Psoas muscle (tissue), 8 donors: Measurements from ENCODE around the gene S100A6. TPM values are rescaled to one million over a fixed set of nuclear protein-coding genes. Genes with fewer than 3 reads are reported as not detected.
A peak's percentile ranks its signal among the peaks of the same experiment; 100 is the strongest.

Experiments used
- ATAC-seq, 4 donors: fragments of 200-7000 bp; cut with Tn5 transposase; one replicate each; pipeline ENCODE4 v1.9.1; 2020; ENCODE audit warnings: moderate library complexity in 3 of 4, mild to moderate bottlenecking in 2 of 4
- DNase-seq, 2 donors: peaks; one replicate each; pipeline ENCODE4 v3.0.0-alpha.2; 2020
- H3K27ac ChIP-seq: fragments of 200-600 bp; one replicate; pipeline ENCODE4 v1.8.0; 2022
- H3K27me3 ChIP-seq, 3 donors: fragments of 200-600 bp in 1 of 3; one replicate each; pipeline versions ENCODE4 v1.6.1 to v1.8.0; 2013 to 2022; ENCODE audit warnings: low read length in 2 of 3, mild to moderate bottlenecking in 2 of 3, moderate library complexity in 1 of 3; ENCODE audit not compliant: insufficient read depth in 3 of 3
- H3K36me3 ChIP-seq, 2 donors: fragments of 200-600 bp in 1 of 2; one replicate each; pipeline versions ENCODE4 v1.6.1 to v1.8.0; 2013 to 2022; ENCODE audit warnings: low read depth in 1 of 2, mild to moderate bottlenecking in 1 of 2, moderate library complexity in 1 of 2; ENCODE audit not compliant: insufficient read depth in 1 of 2
- H3K4me1 ChIP-seq: fragments of 200-600 bp; one replicate; pipeline ENCODE4 v1.8.0; 2022
- H3K4me3 ChIP-seq: fragments of 200-600 bp; one replicate; pipeline ENCODE4 v1.8.0; 2022; ENCODE audit warnings: mild to moderate bottlenecking
- H3K9me3 ChIP-seq: fragments of 200-600 bp; one replicate; pipeline ENCODE4 v1.8.0; 2022
- WGBS, 3 donors: extraction: QIAGEN DNeasy Blood & Tissue Kit; methylation state at CpG; one replicate each; pipeline versions ENCODE4 v1.1.6 to v1.1.7; 2013; 5-methylcytosine and 5-hydroxymethylcytosine counted together
- intact Hi-C, 2 donors: fragments of 100-400 bp; cut with DNase I; formaldehyde crosslinking; loops; one replicate each; pipeline versions ENCODE4 v1.11.0 to v1.14.2; 2022
- polyA plus RNA-seq, 3 donors: library from polyadenylated mRNA; stranded (reverse); fragments of 200-250 nt; gene quantifications; one replicate each; pipeline ENCODE4 v1.2.3, GENCODE V29; 2013
- total RNA-seq, 4 donors: library from RNA; stranded (reverse); fragmentation: NEBNext Ultra II Directional in 2 of 4; extraction: Animal tissue kit (Norgen Biotek cat#: 25700) in 2 of 4; gene quantifications; one replicate each; pipeline versions ENCODE4 v1.2.1 to v1.2.4, GENCODE V29; 2021 to 2023
- TF ChIP-seq, protein P1 (sequence below): fragments of 200-600 bp; IDR thresholded peaks from one replicate; pipeline ENCODE4 v1.8.0; 2022; ENCODE audit warnings: antibody characterized with exemption
- donor health status: healthy with polysubstance abuse.
- donor health status: DM: no; HTN: no; CAD: no; lungs with moderate emphysema.
- donor health status: Bipolar disorder and iron deficiency.
- donor health status: healthy.
- donor health status: DM: yes; HTN: yes; CAD: no.
- donor health status: DM: no; HTN: no; CAD: no.
- donor health status: DM: no; HTN: no; CAD: no.
- donor health status: DM: yes; HTN: yes; CAD: no.

The S100A6 gene
- total and polyA plus RNA-seq, 7 donors: 78.5 to 506 (median 295) TPM

DNA sequence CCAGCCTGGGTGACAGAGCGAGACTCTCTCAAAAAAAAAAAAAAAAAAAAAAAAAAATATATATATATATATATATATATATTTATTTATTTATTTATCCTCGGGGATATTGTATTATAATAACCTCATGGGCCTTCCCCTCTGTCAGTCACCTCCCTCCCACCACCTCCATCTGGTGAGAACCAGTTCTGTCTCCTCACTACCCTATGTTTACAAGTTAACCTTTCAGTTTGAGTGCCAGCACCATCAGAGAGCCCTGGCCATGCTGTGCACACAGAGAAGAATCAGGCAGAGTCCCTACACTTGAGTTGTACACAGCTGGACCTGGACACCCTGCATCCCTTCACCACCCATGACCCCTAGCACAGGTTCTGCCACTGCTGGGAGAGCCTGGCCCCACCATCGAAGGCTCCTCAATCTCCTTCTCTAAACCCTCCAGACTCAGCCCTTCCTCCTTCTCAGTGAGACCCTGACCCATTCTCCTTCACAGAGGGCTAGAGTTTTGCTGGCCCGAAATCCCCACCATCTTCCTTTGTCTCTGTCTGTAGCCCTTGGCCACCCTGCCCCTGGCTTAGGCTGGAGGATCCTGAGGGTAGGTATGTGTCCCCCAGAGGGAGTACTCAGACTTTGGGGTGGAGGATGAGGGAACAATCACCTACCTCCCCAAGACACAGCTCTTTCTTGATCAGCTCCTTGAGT, 3.8 kb upstream of the S100A6 start:
- TF ChIP-seq, protein P1, sequence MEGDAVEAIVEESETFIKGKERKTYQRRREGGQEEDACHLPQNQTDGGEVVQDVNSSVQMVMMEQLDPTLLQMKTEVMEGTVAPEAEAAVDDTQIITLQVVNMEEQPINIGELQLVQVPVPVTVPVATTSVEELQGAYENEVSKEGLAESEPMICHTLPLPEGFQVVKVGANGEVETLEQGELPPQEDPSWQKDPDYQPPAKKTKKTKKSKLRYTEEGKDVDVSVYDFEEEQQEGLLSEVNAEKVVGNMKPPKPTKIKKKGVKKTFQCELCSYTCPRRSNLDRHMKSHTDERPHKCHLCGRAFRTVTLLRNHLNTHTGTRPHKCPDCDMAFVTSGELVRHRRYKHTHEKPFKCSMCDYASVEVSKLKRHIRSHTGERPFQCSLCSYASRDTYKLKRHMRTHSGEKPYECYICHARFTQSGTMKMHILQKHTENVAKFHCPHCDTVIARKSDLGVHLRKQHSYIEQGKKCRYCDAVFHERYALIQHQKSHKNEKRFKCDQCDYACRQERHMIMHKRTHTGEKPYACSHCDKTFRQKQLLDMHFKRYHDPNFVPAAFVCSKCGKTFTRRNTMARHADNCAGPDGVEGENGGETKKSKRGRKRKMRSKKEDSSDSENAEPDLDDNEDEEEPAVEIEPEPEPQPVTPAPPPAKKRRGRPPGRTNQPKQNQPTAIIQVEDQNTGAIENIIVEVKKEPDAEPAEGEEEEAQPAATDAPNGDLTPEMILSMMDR: no peak

DNA sequence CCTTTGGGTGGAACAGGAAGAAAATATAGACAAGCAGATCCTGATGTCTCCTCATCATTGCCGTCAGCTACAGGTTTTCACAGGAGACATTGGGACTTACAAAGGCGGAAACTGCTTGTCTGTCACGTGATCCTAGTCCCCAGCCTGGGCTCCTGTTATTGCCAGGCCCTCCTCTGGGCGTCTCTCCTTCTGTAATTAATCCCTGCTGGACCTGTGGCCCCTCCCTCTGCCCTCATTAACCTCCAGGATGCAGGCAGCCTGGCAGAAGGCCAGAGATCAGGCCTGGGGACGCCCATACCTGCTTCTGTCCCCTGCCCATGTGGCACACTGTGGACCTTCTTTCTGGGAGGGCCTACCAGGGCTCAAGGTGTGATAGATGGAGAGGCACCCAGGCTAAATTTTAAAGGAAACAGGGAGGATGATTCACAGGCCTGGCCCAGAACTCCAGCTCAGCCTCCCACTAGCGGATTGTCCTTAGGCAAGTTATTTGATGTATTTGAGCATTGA, 2.6 kb upstream of the S100A6 start:
- intact Hi-C loops: no loop called here

More for the DNA sequence above, 3.8 kb upstream of the S100A6 start:
- Histone ChIP-seq H3K4me3 (no peak overlapping the region), H3K27ac (no peak overlapping the region), H3K36me3 (no peaks in the 10 kb centered on the region), H3K4me1 (peaks cover under 1% of the 10 kb centered on the region), H3K9me3 (no peaks in the 10 kb centered on the region), H3K27me3 (peaks cover 0 to 8% (median 0%) of the 10 kb centered on the region in 3 donors)
- intact Hi-C loops: no loop called here
- DNase-seq (no peak), ATAC-seq (no peak)
- 75 to 85% (median 80%) methylated on average over 4 of the region's 4 CpGs for WGBS, 3 donors

DNA sequence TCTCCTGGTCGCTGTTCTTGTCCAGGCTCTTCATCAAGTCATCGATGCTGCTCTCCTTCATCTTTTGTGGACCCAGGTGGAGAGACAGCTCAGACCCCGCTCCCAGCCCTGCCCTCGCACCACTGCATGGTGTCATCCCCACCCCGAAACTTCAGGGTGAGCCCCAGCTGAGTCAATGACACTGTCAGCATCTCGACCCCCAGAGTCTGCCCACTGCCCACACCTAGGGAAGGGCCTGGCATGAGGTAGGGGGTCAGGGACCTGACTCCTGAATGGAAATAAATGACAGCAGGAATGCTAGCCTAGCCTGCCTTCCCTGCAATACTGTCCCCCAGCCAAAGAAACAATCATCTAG, 1.6 kb upstream of the S100A6 start:
- H3K27ac ChIP-seq: no peak overlapping the region
- H3K9me3 ChIP-seq: no peaks in the 10 kb centered on the region
- 95 to 98% (median 97%) methylated on average over 6 of the region's 6 CpGs for WGBS, 3 donors
- H3K36me3 ChIP-seq: no peaks in the 10 kb centered on the region
- peaks cover 0 to 8% (median 0%) of the 10 kb centered on the region in 3 donors for H3K27me3 ChIP-seq
- DNase-seq (no peak), ATAC-seq (no peak)
- no peak overlapping the region for H3K4me3 ChIP-seq
- TF ChIP-seq, protein P1: no peak
- peaks cover 12% of the 10 kb centered on the region for H3K4me1 ChIP-seq
- intact Hi-C loops: no loop called here

More for the DNA sequence above, 2.6 kb upstream of the S100A6 start:
- H3K36me3 ChIP-seq: no peaks in the 10 kb centered on the region
- peak; percentile 27 to 58 for DNase-seq
- no peak for ATAC-seq
- peaks cover 0 to 8% (median 0%) of the 10 kb centered on the region in 3 donors for H3K27me3 ChIP-seq
- WGBS, 3 donors: 73 to 80% (median 75%) methylated on average over 6 of the region's 6 CpGs
- H3K27ac ChIP-seq: no peak overlapping the region
- TF ChIP-seq, protein P1: no peak
- no peaks in the 10 kb centered on the region for H3K9me3 ChIP-seq
- H3K4me3 ChIP-seq: no peak overlapping the region
- peaks cover 6% of the 10 kb centered on the region for H3K4me1 ChIP-seq

DNA sequence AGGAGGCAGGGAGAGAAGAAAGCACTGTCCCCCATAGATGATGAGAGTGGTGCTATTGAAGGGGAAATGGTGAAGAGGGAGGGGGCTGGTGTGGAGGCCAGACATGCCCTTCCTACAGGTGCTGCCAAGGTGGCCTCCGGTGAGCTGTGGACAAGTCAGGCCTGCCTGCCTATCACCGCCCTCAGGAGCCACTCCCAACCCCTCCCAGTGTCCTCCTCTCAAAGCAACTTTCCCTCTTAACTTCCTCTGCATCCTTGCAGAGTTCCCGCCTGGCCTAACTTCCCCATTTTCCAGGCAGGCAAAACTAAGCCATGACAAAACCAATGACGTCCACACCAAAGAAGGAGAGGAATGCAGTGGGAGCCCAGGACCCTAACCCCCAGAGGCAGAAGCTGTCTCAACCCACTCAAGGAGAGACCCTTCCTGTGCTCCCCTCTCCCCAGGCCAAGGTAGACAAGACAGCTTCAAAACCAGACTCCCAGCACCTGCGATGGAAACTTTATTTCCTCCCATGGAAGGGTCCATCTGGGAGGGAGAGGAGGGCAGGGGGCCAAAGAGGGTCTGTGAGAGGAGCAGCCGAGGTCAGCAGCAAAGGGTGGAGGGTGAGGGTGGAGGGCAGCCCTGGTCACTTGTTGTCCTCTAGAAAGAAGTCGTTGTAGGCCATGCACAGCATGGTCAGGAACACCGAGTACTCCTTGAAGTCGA, 1.0 kb upstream of the S100A6 start:
- WGBS, 3 donors: 77 to 89% (median 84%) methylated on average over 9 of the region's 9 CpGs
- intact Hi-C loops: no loop called here
- H3K27me3 ChIP-seq: peaks cover 0 to 8% (median 0%) of the 10 kb centered on the region in 3 donors
- DNase-seq (no peak), ATAC-seq (no peak)
- H3K4me1 ChIP-seq: peaks cover 12% of the 10 kb centered on the region
- TF ChIP-seq, protein P1: no peak
- H3K9me3 ChIP-seq: no peaks in the 10 kb centered on the region
- no peak overlapping the region for H3K27ac ChIP-seq
- no peaks in the 10 kb centered on the region for H3K36me3 ChIP-seq
- peak overlapping the region; percentile 77 for H3K4me3 ChIP-seq
